GM18907 (cell line): ENCODE measurements around the gene NPY5R.

Source experiments
- ATAC-seq: cut with Tn5 transposase; IDR thresholded peaks from one replicate; pipeline ENCODE4 v1.9.1; 2021; ENCODE audit warnings: mild to moderate bottlenecking, moderate library complexity; ENCODE audit not compliant: unreplicated experiment

Gene NPY5R

GRCh38 chr4:163343604-163344146, at the start of gene NPY5R:
TSS of gene NPY5R (plus strand) at chr4:163343892. CDS start at chr4:163350274, 6,382 bp downstream.
- no peak for ATAC-seq

- no peak for ATAC-seq
These were observed 48.6 kb upstream of the NPY5R start for GRCh38 chr4:163295138-163295537.

- ATAC-seq, result no peak
These were observed 43.2 kb upstream of the NPY5R start for GRCh38 chr4:163300445-163300844.

GRCh38 chr4:163303069-163303468, 40.6 kb upstream of the NPY5R start:
- no peak for ATAC-seq

- no peak for ATAC-seq
These were observed 34.2 kb upstream of the NPY5R start for GRCh38 chr4:163309466-163309865.

GRCh38 chr4:163317110-163317509, 26.6 kb upstream of the NPY5R start:
- no peak for ATAC-seq

- ATAC-seq, result no peak
These were observed 12.6 kb upstream of the NPY5R start for GRCh38 chr4:163330916-163331628.

GRCh38 chr4:163331629-163332376, 11.9 kb upstream of the NPY5R start:
- no peak for ATAC-seq

- peak; percentile 90 for ATAC-seq
These were observed 10.9 kb upstream of the NPY5R start, which contains the start of gene NPY1R for GRCh38 chr4:163332526-163333406. TSS of gene NPY1R (minus strand) at chr4:163332596. CDS start at chr4:163326554, 6,042 bp downstream.

- no peak for ATAC-seq
These were observed 8.3 kb upstream of the NPY5R start for GRCh38 chr4:163335384-163335783.

- no peak for ATAC-seq
These were observed 744 bp downstream of the NPY5R start for GRCh38 chr4:163344147-163345125.

- ATAC-seq, result no peak
These were observed 7.0 kb downstream of the NPY5R start for GRCh38 chr4:163350672-163351071.

GRCh38 chr4:163353054-163353453, 9.4 kb downstream of the NPY5R start:
- no peak for ATAC-seq

- no peak for ATAC-seq
These were observed 12.4 kb downstream of the NPY5R start for GRCh38 chr4:163356104-163356503.

GRCh38 chr4:163367651-163368050, 24.0 kb downstream of the NPY5R start:
- ATAC-seq, result no peak

GRCh38 chr4:163372029-163372428, 28.3 kb downstream of the NPY5R start:
- ATAC-seq, result no peak

- no peak for ATAC-seq
These were observed 35.0 kb downstream of the NPY5R start for GRCh38 chr4:163378661-163379060.

- no peak for ATAC-seq
These were observed 37.0 kb downstream of the NPY5R start for GRCh38 chr4:163380703-163381102.

- ATAC-seq, result no peak
These were observed 38.6 kb downstream of the NPY5R start for GRCh38 chr4:163382178-163382869.
